IMR-90 (cell line): Measurements from ENCODE around the gene CHN2. TPM values are rescaled to one million over a fixed set of nuclear protein-coding genes. Genes with fewer than 3 reads are reported as not detected.

Experiments
- ATAC-seq: fragments of 200-7000 bp; cut with Tn5 transposase; 2 replicates; pipeline ENCODE4 v1.9.1; 2020; ENCODE audit warnings: low read depth, mild to moderate bottlenecking, moderate library complexity
- BruUV-seq: library from RNA; stranded (reverse); fragments of 400-500 nt; replicated peaks from 2 replicates; lab custom pipeline; 2021; lab: Mats Ljungman, UMichigan
- CTCF ChIA-PET: fragments of 300-600 bp; formaldehyde crosslinking; extraction: SDS; loops from one replicate; lab custom pipeline; 2021; ENCODE audit warnings: antibody characterized with exemption; lab: Yijun Ruan, JAX
- POLR2A ChIA-PET: fragments of 300-600 bp; sonication (Branson Sonifier 250); formaldehyde crosslinking; loops from one replicate; lab custom pipeline; 2022; ENCODE audit warnings: antibody characterized with exemption; ENCODE audit not compliant: unreplicated experiment; lab: Charles Lee
- DNase-seq: peaks from one replicate; pipeline ENCODE4 v3.0.0; 2013
- H2AFZ ChIP-seq: replicated peaks from 2 replicates; pipeline ENCODE3; 2013; ENCODE audit warnings: low read length, mild to moderate bottlenecking; ENCODE audit not compliant: poor library complexity
- H2AK5ac ChIP-seq: 2 replicates; pipeline ENCODE4 v1.6.1; 2013; ENCODE audit warnings: low read depth, low read length, inconsistent platforms
- H2AK9ac ChIP-seq: replicated peaks from 2 replicates; pipeline ENCODE3; 2013; ENCODE audit warnings: mild to moderate bottlenecking, low read depth, low read length, moderate library complexity; ENCODE audit not compliant: poor library complexity
- H2BK120ac ChIP-seq: 2 replicates; pipeline ENCODE4 v1.6.1; 2013; ENCODE audit warnings: low read depth, low read length, inconsistent platforms
- H2BK15ac ChIP-seq: 3 replicates; pipeline ENCODE4 v1.6.1; 2013; ENCODE audit warnings: low read depth, low read length, inconsistent platforms
- H2BK20ac ChIP-seq: 2 replicates; pipeline ENCODE4 v1.6.1; 2013; ENCODE audit warnings: low read depth, mild to moderate bottlenecking, inconsistent platforms, low read length, moderate library complexity
- H2BK5ac ChIP-seq: 2 replicates; pipeline ENCODE4 v1.6.1; 2013; ENCODE audit warnings: mild to moderate bottlenecking, low read depth, low read length, inconsistent platforms; ENCODE audit not compliant: poor library complexity, severe bottlenecking
- H3K14ac ChIP-seq: replicated peaks from 2 replicates; pipeline ENCODE4 v1.6.1; 2013; ENCODE audit warnings: low read depth, low read length, inconsistent platforms
- H3K18ac ChIP-seq: 2 replicates; pipeline ENCODE4 v1.6.1; 2013; ENCODE audit warnings: low read depth, low read length, control low read depth
- H3K23ac ChIP-seq: 2 replicates; pipeline ENCODE4 v1.6.1; 2013; ENCODE audit warnings: low read depth, low read length, inconsistent platforms
- H3K27ac ChIP-seq: 2 replicates; pipeline ENCODE4 v1.5.1; 2013; ENCODE audit warnings: mild to moderate bottlenecking, control low read depth, low read length; ENCODE audit not compliant: insufficient read depth
- H3K27me3 ChIP-seq: 2 replicates; pipeline ENCODE4 v1.6.1; 2013; ENCODE audit warnings: low read length; ENCODE audit not compliant: control insufficient read depth, insufficient read depth
- H3K36me3 ChIP-seq: 2 replicates; pipeline ENCODE4 v1.6.1; 2013; ENCODE audit warnings: low read length, mixed read lengths; ENCODE audit not compliant: control insufficient read depth, insufficient read depth
- H3K4ac ChIP-seq: 2 replicates; pipeline ENCODE4 v1.6.1; 2013; ENCODE audit warnings: low read depth, low read length, inconsistent platforms
- H3K4me1 ChIP-seq: 2 replicates; pipeline ENCODE4 v1.6.1; 2013; ENCODE audit warnings: low read length, mixed read lengths; ENCODE audit not compliant: control insufficient read depth, insufficient read depth
- H3K4me2 ChIP-seq: 2 replicates; pipeline ENCODE4 v1.6.1; 2013; ENCODE audit warnings: low read depth, mild to moderate bottlenecking, control low read depth, low read length, moderate library complexity
- H3K4me3 ChIP-seq: 2 replicates; pipeline ENCODE4 v1.5.1; 2013; ENCODE audit warnings: low read depth, mild to moderate bottlenecking, control low read depth, low read length, moderate library complexity; ENCODE audit not compliant: insufficient read depth
- H3K56ac ChIP-seq: 2 replicates; pipeline ENCODE4 v1.6.1; 2013; ENCODE audit warnings: low read length, inconsistent platforms; ENCODE audit not compliant: insufficient read depth; ENCODE audit errors: extremely low read depth
- H3K79me1 ChIP-seq, 2 experiments: 2 replicates each; pipeline ENCODE4 v1.6.1; 2013; ENCODE audit warnings: low read length in 2 of 2, inconsistent platforms in 1 of 2, low read depth in 1 of 2
- H3K9ac ChIP-seq: 2 replicates; pipeline ENCODE4 v1.6.1; 2013; ENCODE audit warnings: low read depth, low read length, control low read depth
- H3K9me1 ChIP-seq: 2 replicates; pipeline ENCODE4 v1.6.1; 2013; ENCODE audit warnings: low read length, inconsistent platforms; ENCODE audit not compliant: insufficient read depth
- H3K9me3 ChIP-seq: 2 replicates; pipeline ENCODE4 v1.6.1; 2013; ENCODE audit warnings: low read length; ENCODE audit not compliant: control insufficient read depth, insufficient read depth
- H4K20me1 ChIP-seq: 2 replicates; pipeline ENCODE4 v1.6.1; 2013; ENCODE audit warnings: low read length, inconsistent platforms; ENCODE audit not compliant: insufficient read depth
- H4K5ac ChIP-seq: 2 replicates; pipeline ENCODE4 v1.6.1; 2013; ENCODE audit warnings: mild to moderate bottlenecking, low read depth, low read length, control low read depth
- H4K8ac ChIP-seq, 2 experiments: 2 replicates each; pipeline ENCODE4 v1.6.1; 2013; ENCODE audit warnings: low read depth in 2 of 2, low read length in 2 of 2, control low read depth in 1 of 2, inconsistent platforms in 1 of 2
- H4K91ac ChIP-seq: 2 replicates; pipeline ENCODE4 v1.6.1; 2013; ENCODE audit warnings: low read depth, low read length, inconsistent platforms; ENCODE audit not compliant: insufficient read depth
- BHLHE40 ChIP-seq: fragments of 150-350 bp; IDR thresholded peaks from 2 replicates; pipeline ENCODE4 v1.6.1; 2016; ENCODE audit warnings: mild to moderate bottlenecking, low read depth, low read length
- CHD1 ChIP-seq: IDR thresholded peaks from 2 replicates; pipeline ENCODE4 v1.6.1; 2012; ENCODE audit warnings: low read depth, low read length, improper control_type of control experiment
- FOS ChIP-seq: fragments of 150-350 bp; IDR thresholded peaks from 2 replicates; pipeline ENCODE4 v1.6.1; 2016; ENCODE audit warnings: low read depth, low read length
- MAZ ChIP-seq: IDR thresholded peaks from 2 replicates; pipeline ENCODE4 v1.6.1; 2012; ENCODE audit warnings: low read depth, mild to moderate bottlenecking, low read length, improper control_type of control experiment, moderate library complexity, borderline replicate concordance
- MXI1 ChIP-seq: IDR thresholded peaks from 2 replicates; pipeline ENCODE4 v1.6.1; 2012; ENCODE audit warnings: low read depth, mild to moderate bottlenecking, low read length, moderate library complexity, borderline replicate concordance
- NFE2L2 ChIP-seq: fragments of 150-350 bp; IDR thresholded peaks from 2 replicates; pipeline ENCODE4 v1.6.1; 2016; ENCODE audit warnings: low read depth, mild to moderate bottlenecking, low read length
- RAD21 ChIP-seq: IDR thresholded peaks from 2 replicates; pipeline ENCODE4 v1.6.1; 2012; ENCODE audit warnings: low read length, improper control_type of control experiment
- RCOR1 ChIP-seq: IDR thresholded peaks from 2 replicates; pipeline ENCODE4 v1.6.1; 2012; ENCODE audit warnings: mild to moderate bottlenecking, low read length, improper control_type of control experiment; ENCODE audit not compliant: insufficient replicate concordance
- RFX5 ChIP-seq: IDR thresholded peaks from 2 replicates; pipeline ENCODE4 v1.8.0; 2012; ENCODE audit warnings: low read depth, mild to moderate bottlenecking, low read length, moderate library complexity
- SMC3 ChIP-seq: fragments of 150-350 bp; IDR thresholded peaks from 2 replicates; pipeline ENCODE4 v1.6.1; 2016; ENCODE audit warnings: low read depth, mild to moderate bottlenecking, antibody characterized with exemption, low read length, moderate library complexity
- WGBS, 2 experiments: methylation state at CpG; one replicate each; pipeline versions ENCODE4 v1.1.5 to v1.1.7; 2013; ENCODE audit warnings: missing lambda C conversion rate in 2 of 2; ENCODE audit not compliant: insufficient read length in 1 of 2; ENCODE audit errors: extremely low coverage in 2 of 2; 5-methylcytosine and 5-hydroxymethylcytosine counted together
- dilution Hi-C: fragments of 300-500 bp; cut with HindIII; formaldehyde crosslinking; loops from one replicate; pipeline ENCODE4 v1.14.3; 2018; ENCODE audit warnings: low sequenced_read_pairs; ENCODE audit not compliant: unreplicated experiment
- in situ Hi-C: fragments of 300-500 bp; cut with MboI; formaldehyde crosslinking; loops from 3 replicates; pipeline ENCODE4 v1.14.3; 2019; ENCODE audit warnings: low sequenced_read_pairs, inconsistent platforms, mixed read lengths
- intact Hi-C: fragments of 100-400 bp; cut with micrococcal nuclease; formaldehyde crosslinking; loops from 2 replicates; pipeline ENCODE4 v1.10.0; 2022
- polyA plus RNA-seq, 3 experiments: library from polyadenylated mRNA; depleted of rRNA; stranded (reverse); fragments of >200 nt; gene quantifications; 2 replicates each; pipeline ENCODE4 v1.2.3, GENCODE V29; 2012; ENCODE audit warnings: low replicate concordance in 1 of 3
- total RNA-seq: library from RNA; depleted of rRNA; stranded (reverse); fragments of >200 nt; gene quantifications from 2 replicates; pipeline ENCODE4 v1.2.3, GENCODE V29; 2012
- TF ChIP-seq, protein P1 (sequence below): fragments of 150-350 bp; IDR thresholded peaks from 2 replicates; pipeline ENCODE4 v1.6.1; 2017; ENCODE audit warnings: mild to moderate bottlenecking, antibody characterized with exemption, low read length, low read depth
- TF ChIP-seq, protein P2 (sequence below): fragments of 150-350 bp; IDR thresholded peaks from 2 replicates; pipeline ENCODE4 v1.6.1; 2016; ENCODE audit warnings: low read depth, mild to moderate bottlenecking, low read length, moderate library complexity, borderline replicate concordance
- TF ChIP-seq, protein P3 (sequence below): conservative IDR thresholded peaks from 2 replicates; pipeline ENCODE4 v1.5.1; 2012; ENCODE audit warnings: mild to moderate bottlenecking, low read depth, low read length, improper control_type of control experiment

CHN2 gene
- total and polyA plus RNA-seq, 2 of the 4 experiments (the other 2 are of a cell fraction): not detected

DNA sequence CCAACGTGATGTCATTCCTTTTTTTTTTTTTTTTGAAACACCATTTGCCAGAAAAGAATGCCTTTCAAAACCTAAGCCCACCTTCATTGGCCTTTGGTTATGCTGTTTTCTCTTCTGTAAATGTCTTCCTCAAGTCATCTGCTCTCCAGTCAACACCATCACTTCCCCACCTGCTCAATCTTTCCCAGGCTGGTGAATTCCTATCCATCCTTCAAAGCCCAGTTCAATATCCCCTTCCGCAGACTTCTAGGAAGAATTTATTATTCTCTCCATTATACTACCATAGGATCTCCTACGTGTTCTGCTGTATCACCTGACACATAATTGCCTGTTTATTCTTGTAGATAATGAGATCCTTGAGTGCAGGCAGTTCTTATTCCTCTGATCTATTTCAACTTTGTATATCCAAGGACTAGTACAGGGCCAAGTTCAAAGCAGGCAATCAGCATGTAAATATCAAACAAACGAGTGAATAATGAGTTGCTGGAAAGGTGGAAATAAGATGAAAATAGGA, 295.6 kb downstream of the CHN2 start:
- intact Hi-C loops (no loop called here), dilution Hi-C loops (no loop called here), in situ Hi-C loops (no loop called here)
- Histone ChIP-seq H3K4me3 (no peak overlapping the region), H3K79me1 (no peaks in the 10 kb centered on the region), H3K36me3 (no peaks in the 10 kb centered on the region), H3K14ac (no peak overlapping the region), H2AK9ac (no peak overlapping the region), H2BK15ac (no peak overlapping the region), H2AFZ (no peak overlapping the region), H3K9ac (no peak overlapping the region), H3K27me3 (no peaks in the 10 kb centered on the region), H3K27ac (no peak overlapping the region), H3K4ac (no peak overlapping the region), H4K8ac (no peak overlapping the region), H3K4me2 (no peak overlapping the region), H3K9me3 (no peaks in the 10 kb centered on the region), H2BK20ac (no peak overlapping the region), H3K4me1 (no peaks in the 10 kb centered on the region), H4K20me1 (no peaks in the 10 kb centered on the region), H2BK5ac (no peak overlapping the region), H4K91ac (no peak overlapping the region), H3K23ac (no peak overlapping the region), H2AK5ac (no peak overlapping the region), H4K5ac (no peak overlapping the region), H3K18ac (no peak overlapping the region), H2BK120ac (no peak overlapping the region), H3K9me1 (no peaks in the 10 kb centered on the region), H3K56ac (no peak overlapping the region)
- TF ChIP-seq, protein P1, sequence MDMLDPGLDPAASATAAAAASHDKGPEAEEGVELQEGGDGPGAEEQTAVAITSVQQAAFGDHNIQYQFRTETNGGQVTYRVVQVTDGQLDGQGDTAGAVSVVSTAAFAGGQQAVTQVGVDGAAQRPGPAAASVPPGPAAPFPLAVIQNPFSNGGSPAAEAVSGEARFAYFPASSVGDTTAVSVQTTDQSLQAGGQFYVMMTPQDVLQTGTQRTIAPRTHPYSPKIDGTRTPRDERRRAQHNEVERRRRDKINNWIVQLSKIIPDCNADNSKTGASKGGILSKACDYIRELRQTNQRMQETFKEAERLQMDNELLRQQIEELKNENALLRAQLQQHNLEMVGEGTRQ: no peak
- TF ChIP-seq, protein P2, sequence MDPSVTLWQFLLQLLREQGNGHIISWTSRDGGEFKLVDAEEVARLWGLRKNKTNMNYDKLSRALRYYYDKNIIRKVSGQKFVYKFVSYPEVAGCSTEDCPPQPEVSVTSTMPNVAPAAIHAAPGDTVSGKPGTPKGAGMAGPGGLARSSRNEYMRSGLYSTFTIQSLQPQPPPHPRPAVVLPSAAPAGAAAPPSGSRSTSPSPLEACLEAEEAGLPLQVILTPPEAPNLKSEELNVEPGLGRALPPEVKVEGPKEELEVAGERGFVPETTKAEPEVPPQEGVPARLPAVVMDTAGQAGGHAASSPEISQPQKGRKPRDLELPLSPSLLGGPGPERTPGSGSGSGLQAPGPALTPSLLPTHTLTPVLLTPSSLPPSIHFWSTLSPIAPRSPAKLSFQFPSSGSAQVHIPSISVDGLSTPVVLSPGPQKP: no peak
- no peak for TF ChIP-seq MAZ
- no peak for TF ChIP-seq RCOR1
- TF ChIP-seq NFE2L2: no peak
- TF ChIP-seq SMC3: no peak
- no peak for TF ChIP-seq RFX5
- TF ChIP-seq RAD21: no peak
- TF ChIP-seq, protein P3, sequence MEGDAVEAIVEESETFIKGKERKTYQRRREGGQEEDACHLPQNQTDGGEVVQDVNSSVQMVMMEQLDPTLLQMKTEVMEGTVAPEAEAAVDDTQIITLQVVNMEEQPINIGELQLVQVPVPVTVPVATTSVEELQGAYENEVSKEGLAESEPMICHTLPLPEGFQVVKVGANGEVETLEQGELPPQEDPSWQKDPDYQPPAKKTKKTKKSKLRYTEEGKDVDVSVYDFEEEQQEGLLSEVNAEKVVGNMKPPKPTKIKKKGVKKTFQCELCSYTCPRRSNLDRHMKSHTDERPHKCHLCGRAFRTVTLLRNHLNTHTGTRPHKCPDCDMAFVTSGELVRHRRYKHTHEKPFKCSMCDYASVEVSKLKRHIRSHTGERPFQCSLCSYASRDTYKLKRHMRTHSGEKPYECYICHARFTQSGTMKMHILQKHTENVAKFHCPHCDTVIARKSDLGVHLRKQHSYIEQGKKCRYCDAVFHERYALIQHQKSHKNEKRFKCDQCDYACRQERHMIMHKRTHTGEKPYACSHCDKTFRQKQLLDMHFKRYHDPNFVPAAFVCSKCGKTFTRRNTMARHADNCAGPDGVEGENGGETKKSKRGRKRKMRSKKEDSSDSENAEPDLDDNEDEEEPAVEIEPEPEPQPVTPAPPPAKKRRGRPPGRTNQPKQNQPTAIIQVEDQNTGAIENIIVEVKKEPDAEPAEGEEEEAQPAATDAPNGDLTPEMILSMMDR: no peak
- TF ChIP-seq BHLHE40: no peak
- TF ChIP-seq MXI1: no peak
- no peak for TF ChIP-seq CHD1
- no peak for TF ChIP-seq FOS
- CTCF ChIA-PET: no interaction called here
- POLR2A ChIA-PET: no interaction called here
- DNase-seq: no peak
- BruUV-seq: no TSS peak
- ATAC-seq: no peak
- no CpG with 5 or more reads among the region's 4 CpGs for WGBS, 2 experiments
